ENCODE data around the gene MYMX.
"Not testable (repeated sequence)": the region's sequence is repeated elsewhere in the genome, so short reads cannot be mapped to it uniquely, and the experiment has no call there.

MYMX gene

GRCh38 chr6:44183783-44184182 is 32.9 kb upstream of the MYMX start:
- Histone ChIP-seq H3K27ac (ENCODE audit: low read depth, low read length) (no peak overlapping the region), H3K9me3 (ENCODE audit: control insufficient read depth, insufficient read depth, low read length) (no peaks in the 10 kb centered on the region), H3K79me2 (ENCODE audit: control insufficient read depth, low read length) (no peaks in the 10 kb centered on the region), H3K4me3 (ENCODE audit: low read length) (no peak overlapping the region), H3F3A (ENCODE audit: control insufficient read depth, insufficient read depth) (no peaks in the 10 kb centered on the region; the same call in 1 of the 2 replicates), H3K4me1 (ENCODE audit: control insufficient read depth, low read length) (peaks cover 5% of the 10 kb centered on the region; the same call in 1 of the 2 replicates), H3K27me3 (ENCODE audit: control insufficient read depth, low read length) (0 out of 2 replicates have a peak, but pooled peaks cover 3% of the 10 kb centered on the region), H3K36me3 (ENCODE audit: control insufficient read depth, low read length) (no peaks in the 10 kb centered on the region), H3K4me2 (ENCODE audit: low read length) (no peak overlapping the region), H3K9me2 (replicated peaks; ENCODE audit: control insufficient read depth, low read length) (no peaks in the 10 kb centered on the region), H4K20me1 (ENCODE audit: control insufficient read depth, insufficient read depth, low read depth, low read length) (no peaks in the 10 kb centered on the region)
- TF ChIP-seq CTCF (IDR thresholded peaks at IDR 0.05; ENCODE audit: low read depth, low read length, poor library complexity, severe bottlenecking): no peak
- no peak for TF ChIP-seq EZH2phosphoT487 (IDR thresholded peaks at IDR 0.05; ENCODE audit: borderline replicate concordance, low read length)

GRCh38 chr6:44185356-44185755 is 31.4 kb upstream of the MYMX start:
- not testable (repeated sequence) for H4K20me1 ChIP-seq (ENCODE audit: control insufficient read depth, insufficient read depth, low read depth, low read length); H3K4me2 ChIP-seq (ENCODE audit: low read length); H3K9me3 ChIP-seq (ENCODE audit: control insufficient read depth, insufficient read depth, low read length); H3F3A ChIP-seq (ENCODE audit: control insufficient read depth, insufficient read depth); H3K27ac ChIP-seq (ENCODE audit: low read depth, low read length); H3K79me2 ChIP-seq (ENCODE audit: control insufficient read depth, low read length); H3K36me3 ChIP-seq (ENCODE audit: control insufficient read depth, low read length); H3K4me3 ChIP-seq (ENCODE audit: low read length); H3K9me2 ChIP-seq (replicated peaks; ENCODE audit: control insufficient read depth, low read length)
- Histone ChIP-seq H3K4me1 (ENCODE audit: control insufficient read depth, low read length) (peaks cover 14% of the 10 kb centered on the region), H3K27me3 (ENCODE audit: control insufficient read depth, low read length) (peaks cover 11% of the 10 kb centered on the region; the same call in 1 of the 2 replicates)

- peaks cover 11% of the 10 kb centered on the region; the same call in 1 of the 2 replicates for H3K27me3 ChIP-seq (ENCODE audit: control insufficient read depth, low read length)
- no peaks in the 10 kb centered on the region for H3K79me2 ChIP-seq (ENCODE audit: control insufficient read depth, low read length)
- no peaks in the 10 kb centered on the region for H4K20me1 ChIP-seq (ENCODE audit: control insufficient read depth, insufficient read depth, low read depth, low read length)
- H3K4me3 ChIP-seq (ENCODE audit: low read length): no peak overlapping the region
- H3K9me2 ChIP-seq (replicated peaks; ENCODE audit: control insufficient read depth, low read length): no peaks in the 10 kb centered on the region
- no peak for TF ChIP-seq EZH2phosphoT487 (IDR thresholded peaks at IDR 0.05; ENCODE audit: borderline replicate concordance, low read length)
- no peak for TF ChIP-seq CTCF (IDR thresholded peaks at IDR 0.05; ENCODE audit: low read depth, low read length, poor library complexity, severe bottlenecking)
- no peak overlapping the region for H3K4me2 ChIP-seq (ENCODE audit: low read length)
- no peak overlapping the region for H3K27ac ChIP-seq (ENCODE audit: low read depth, low read length)
- H3K36me3 ChIP-seq (ENCODE audit: control insufficient read depth, low read length): no peaks in the 10 kb centered on the region
- H3K4me1 ChIP-seq (ENCODE audit: control insufficient read depth, low read length): peaks cover 19% of the 10 kb centered on the region
- H3K9me3 ChIP-seq (ENCODE audit: control insufficient read depth, insufficient read depth, low read length): no peaks in the 10 kb centered on the region
- H3F3A ChIP-seq (ENCODE audit: control insufficient read depth, insufficient read depth): no peaks in the 10 kb centered on the region; the same call in 1 of the 2 replicates
These were observed 30.6 kb upstream of the MYMX start for GRCh38 chr6:44185953-44186634.

GRCh38 chr6:44186635-44187025 is 30.1 kb upstream of the MYMX start:
- Histone ChIP-seq H3K4me2 (ENCODE audit: low read length) (no peak overlapping the region), H3K4me3 (ENCODE audit: low read length) (no peak overlapping the region), H3K9me2 (replicated peaks; ENCODE audit: control insufficient read depth, low read length) (no peaks in the 10 kb centered on the region), H3K27me3 (ENCODE audit: control insufficient read depth, low read length) (peaks cover 11% of the 10 kb centered on the region; the same call in 1 of the 2 replicates), H3K27ac (ENCODE audit: low read depth, low read length) (no peak overlapping the region), H3K4me1 (ENCODE audit: control insufficient read depth, low read length) (peaks cover 23% of the 10 kb centered on the region), H3K9me3 (ENCODE audit: control insufficient read depth, insufficient read depth, low read length) (no peaks in the 10 kb centered on the region), H3F3A (ENCODE audit: control insufficient read depth, insufficient read depth) (no peaks in the 10 kb centered on the region; the same call in 1 of the 2 replicates), H3K36me3 (ENCODE audit: control insufficient read depth, low read length) (no peaks in the 10 kb centered on the region), H3K79me2 (ENCODE audit: control insufficient read depth, low read length) (no peaks in the 10 kb centered on the region), H4K20me1 (ENCODE audit: control insufficient read depth, insufficient read depth, low read depth, low read length) (no peaks in the 10 kb centered on the region)
- no peak for TF ChIP-seq EZH2phosphoT487 (IDR thresholded peaks at IDR 0.05; ENCODE audit: borderline replicate concordance, low read length)
- TF ChIP-seq CTCF (IDR thresholded peaks at IDR 0.05; ENCODE audit: low read depth, low read length, poor library complexity, severe bottlenecking): no peak

All from DOHH2 (cell line).